Body of pancreas (tissue), 4 donors: ENCODE results near the gene TMEM247. TPM values are rescaled to one million over a fixed set of nuclear protein-coding genes. Genes with fewer than 3 reads are reported as not detected.

Source experiments
- ATAC-seq: fragments of 150-250 bp; one replicate; pipeline ENCODE4 v1.9.1; 2016
- DNase-seq, 4 donors: peaks; one replicate each; pipeline ENCODE4 v3.0.0-alpha.2; 2019
- H3K27ac ChIP-seq, 4 donors: fragments of 200-600 bp; sonication (generic); 1 replicate in 3 of 4; 2 replicates in 1 of 4; pipeline versions ENCODE4 v1.5.1 to v1.6.1; 2016 to 2019; ENCODE audit warnings: mild to moderate bottlenecking in 1 of 4, mixed read lengths in 1 of 4, moderate library complexity in 1 of 4
- H3K27me3 ChIP-seq, 2 donors: fragments of 200-600 bp; sonication (generic); one replicate each; pipeline ENCODE4 v1.6.0; 2016; ENCODE audit warnings: mild to moderate bottlenecking in 1 of 2
- H3K36me3 ChIP-seq, 2 donors: fragments of 200-600 bp; sonication (generic); replicated peaks in 1 of 2; 2 replicates each; pipeline ENCODE4 v1.5.1; 2016; ENCODE audit warnings: low read depth in 2 of 2; ENCODE audit not compliant: insufficient read depth in 1 of 2
- H3K4me1 ChIP-seq: fragments of 200-600 bp; sonication (generic); one replicate; pipeline ENCODE4 v1.6.0; 2016
- H3K4me3 ChIP-seq, 2 donors: fragments of 200-600 bp; sonication (generic); 1 replicate in 1 of 2; 2 replicates in 1 of 2; pipeline ENCODE4 v1.5.1; 2016 to 2019
- H3K9me3 ChIP-seq, 3 donors: fragments of 200-600 bp; sonication (generic); 1 replicate in 2 of 3; 2 replicates in 1 of 3; pipeline ENCODE4 v1.5.1; 2016
- POLR2A ChIP-seq, 3 donors: fragments of 450-650 bp; IDR thresholded peaks; one replicate each; pipeline ENCODE4 v1.6.1; 2016; ENCODE audit warnings: antibody characterized with exemption in 3 of 3, mild to moderate bottlenecking in 2 of 3
- WGBS, 2 donors: methylation state at CpG; one replicate each; pipeline ENCODE4 v1.1.5; 2017; 5-methylcytosine and 5-hydroxymethylcytosine counted together
- intact Hi-C: fragments of 100-400 bp; cut with DNase I; formaldehyde crosslinking; loops from one replicate; pipeline ENCODE4 v1.15.1; 2023
- total RNA-seq, 2 donors: library from RNA; depleted of rRNA; stranded (reverse); fragments of >200 nt; gene quantifications; one replicate each; pipeline ENCODE4 v1.1.0, GENCODE V29; 2016
- TF ChIP-seq, protein P1 (sequence below), 7 experiments: fragments of 450-650 bp in 4 of 7; fragments of 200-600 bp in 3 of 7; sonication (generic) in 3 of 7; IDR thresholded peaks; one replicate each; pipeline ENCODE4 v1.5.1; 2016 to 2019; ENCODE audit warnings: antibody characterized with exemption in 7 of 7

The TMEM247 gene
- total RNA-seq, 2 donors from 2014 or later = not detected

DNA sequence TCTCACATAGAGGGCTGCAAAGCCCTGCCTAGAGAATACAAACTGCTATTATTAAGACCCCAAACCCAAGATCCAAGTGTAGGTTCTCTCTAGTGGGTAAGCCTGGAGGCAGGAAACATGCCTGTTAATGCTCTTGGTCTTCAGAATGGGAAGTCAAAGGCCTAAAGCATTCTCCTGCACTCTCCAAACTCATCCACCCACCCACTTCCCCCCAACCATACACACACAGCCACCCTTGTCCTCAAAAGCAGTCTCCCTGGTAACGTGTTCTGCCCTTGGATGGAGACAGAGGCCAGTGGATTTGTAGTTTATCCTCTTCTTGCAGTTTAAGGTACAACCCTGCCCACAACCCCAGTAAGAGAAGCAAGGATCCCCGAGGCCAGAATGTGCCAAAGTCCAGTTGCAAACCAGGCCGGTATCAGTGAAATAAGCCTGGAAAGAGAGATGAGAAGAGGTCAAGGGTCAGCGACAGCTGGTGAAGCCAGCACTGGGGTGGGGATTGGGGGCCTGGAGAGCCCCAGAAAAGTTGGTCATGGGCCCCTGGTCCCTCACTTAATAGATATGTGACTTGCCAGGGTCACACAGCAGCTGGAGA lies 23.0 kb downstream of the TMEM247 start:
- H3K27ac ChIP-seq = no peak overlapping the region
- TF ChIP-seq POLR2A (IDR thresholded peaks at IDR 0.05) = no peak
- TF ChIP-seq, protein P1, sequence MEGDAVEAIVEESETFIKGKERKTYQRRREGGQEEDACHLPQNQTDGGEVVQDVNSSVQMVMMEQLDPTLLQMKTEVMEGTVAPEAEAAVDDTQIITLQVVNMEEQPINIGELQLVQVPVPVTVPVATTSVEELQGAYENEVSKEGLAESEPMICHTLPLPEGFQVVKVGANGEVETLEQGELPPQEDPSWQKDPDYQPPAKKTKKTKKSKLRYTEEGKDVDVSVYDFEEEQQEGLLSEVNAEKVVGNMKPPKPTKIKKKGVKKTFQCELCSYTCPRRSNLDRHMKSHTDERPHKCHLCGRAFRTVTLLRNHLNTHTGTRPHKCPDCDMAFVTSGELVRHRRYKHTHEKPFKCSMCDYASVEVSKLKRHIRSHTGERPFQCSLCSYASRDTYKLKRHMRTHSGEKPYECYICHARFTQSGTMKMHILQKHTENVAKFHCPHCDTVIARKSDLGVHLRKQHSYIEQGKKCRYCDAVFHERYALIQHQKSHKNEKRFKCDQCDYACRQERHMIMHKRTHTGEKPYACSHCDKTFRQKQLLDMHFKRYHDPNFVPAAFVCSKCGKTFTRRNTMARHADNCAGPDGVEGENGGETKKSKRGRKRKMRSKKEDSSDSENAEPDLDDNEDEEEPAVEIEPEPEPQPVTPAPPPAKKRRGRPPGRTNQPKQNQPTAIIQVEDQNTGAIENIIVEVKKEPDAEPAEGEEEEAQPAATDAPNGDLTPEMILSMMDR (IDR thresholded peaks at IDR 0.05) = no peak
- H3K9me3 ChIP-seq = no peaks in the 10 kb centered on the region
- peaks cover 7% of the 10 kb centered on the region for H3K4me1 ChIP-seq
- H3K27me3 ChIP-seq = no peaks in the 10 kb centered on the region
- WGBS, 2 donors = 64 to 78% methylated on average over 4 of the region's 4 CpGs
- DNase-seq (no peak), ATAC-seq (no peak)
- intact Hi-C loops = no loop called here
- no peaks in the 10 kb centered on the region for H3K36me3 ChIP-seq
- no peak overlapping the region for H3K4me3 ChIP-seq

DNA sequence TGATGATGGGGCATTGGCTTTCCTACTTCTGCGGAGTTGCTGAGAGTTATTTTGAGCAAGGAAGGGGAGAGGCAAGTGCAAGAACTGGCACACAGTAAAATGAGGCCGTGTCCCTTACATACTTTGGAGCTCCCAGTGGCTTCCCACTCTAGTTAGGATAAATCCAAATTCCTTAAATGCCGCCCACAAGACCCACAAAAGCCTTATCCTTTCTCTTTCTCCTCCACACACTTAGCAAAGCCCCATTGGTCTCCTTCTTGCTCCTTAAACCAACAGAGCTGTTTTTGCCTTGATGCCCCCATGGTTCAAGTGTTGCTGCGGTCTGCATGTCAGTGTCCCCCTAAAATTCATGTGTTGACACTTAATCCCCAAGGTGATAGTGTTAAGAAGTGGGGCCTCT lies 24.3 kb downstream of the TMEM247 start:
- ATAC-seq (no peak), DNase-seq (no peak)
- Histone ChIP-seq H3K9me3 (no peaks in the 10 kb centered on the region), H3K27me3 (no peaks in the 10 kb centered on the region), H3K36me3 (no peaks in the 10 kb centered on the region), H3K4me3 (no peak overlapping the region), H3K27ac (no peak overlapping the region), H3K4me1 (peaks cover 7% of the 10 kb centered on the region)
- intact Hi-C loops = no loop called here
- TF ChIP-seq, protein P1 (IDR thresholded peaks at IDR 0.05) = no peak
- TF ChIP-seq POLR2A (IDR thresholded peaks at IDR 0.05) = no peak
- 81 to 89% methylated on average over 4 of the region's 4 CpGs for WGBS, 2 donors

DNA sequence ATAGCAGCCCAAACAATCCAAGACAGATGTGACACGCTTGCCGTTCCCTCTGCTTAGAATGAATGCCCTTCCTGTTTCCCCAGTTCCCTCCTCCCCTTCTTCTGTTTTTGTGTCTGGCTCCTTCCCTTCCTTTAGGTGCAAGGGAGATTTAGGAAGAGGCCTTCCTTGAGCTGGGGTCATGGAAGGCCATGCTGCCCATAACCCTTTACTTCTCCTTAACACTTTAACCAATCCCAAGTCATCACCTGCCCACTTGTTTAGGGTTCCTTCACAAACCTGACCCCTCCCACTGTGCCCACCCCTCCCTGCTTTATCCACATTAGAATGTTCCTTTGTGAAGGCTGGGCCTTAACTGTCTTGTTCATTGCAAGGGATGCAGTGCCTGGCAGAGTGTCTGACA lies 24.9 kb downstream of the TMEM247 start:
- Histone ChIP-seq H3K27ac (no peak overlapping the region), H3K4me1 (peaks cover 7% of the 10 kb centered on the region), H3K36me3 (no peaks in the 10 kb centered on the region), H3K4me3 (no peak overlapping the region), H3K27me3 (no peaks in the 10 kb centered on the region), H3K9me3 (no peaks in the 10 kb centered on the region)
- DNase-seq = no peak
- TF ChIP-seq, protein P1 (IDR thresholded peaks at IDR 0.05) = no peak
- TF ChIP-seq POLR2A (IDR thresholded peaks at IDR 0.05) = no peak
- intact Hi-C loops = no loop called here
- no peak for ATAC-seq
- WGBS, 2 donors = 81 to 91% methylated on average over 2 of the region's 2 CpGs

DNA sequence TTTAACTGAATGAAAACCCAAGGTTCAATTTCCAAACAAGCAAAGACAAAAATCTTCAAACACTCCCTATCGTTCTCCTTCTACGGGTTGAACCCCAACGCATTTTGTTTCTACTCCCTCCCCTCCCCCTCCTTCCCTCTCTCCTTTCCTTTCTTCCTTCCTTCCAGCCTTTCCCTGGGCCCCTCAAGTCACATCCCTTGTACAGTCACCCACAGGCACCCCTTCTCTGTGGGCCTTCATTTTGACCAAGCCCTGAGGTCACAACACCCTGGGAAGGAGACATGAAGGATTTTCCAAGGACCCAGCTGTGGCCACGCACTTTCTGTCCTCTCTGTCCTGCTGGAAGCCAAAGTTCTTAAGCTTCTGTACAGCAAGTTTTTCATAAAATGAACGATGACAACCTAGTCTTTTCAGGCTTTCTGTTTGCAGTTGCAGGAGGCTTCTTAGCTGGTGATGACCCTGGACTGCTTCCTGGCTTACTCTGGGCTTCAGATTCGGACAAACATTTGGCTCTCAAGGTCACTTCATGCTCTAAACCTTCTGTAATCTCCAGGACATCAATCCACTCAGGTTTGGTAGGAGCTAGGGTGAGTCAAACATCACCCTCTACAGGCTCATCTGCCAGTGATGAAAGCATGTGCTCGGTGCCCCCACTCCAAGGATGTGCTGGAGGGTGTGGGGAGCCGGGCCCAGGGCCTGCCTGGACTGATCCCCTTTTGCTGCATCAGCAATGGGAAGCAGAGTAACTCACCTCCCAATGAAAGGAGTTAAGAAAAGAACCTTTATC lies 25.5 kb downstream of the TMEM247 start:
- DNase-seq (no peak), ATAC-seq (no peak)
- H3K9me3 ChIP-seq = no peaks in the 10 kb centered on the region
- H3K36me3 ChIP-seq = no peaks in the 10 kb centered on the region
- WGBS, 2 donors = 72 to 77% methylated on average over 8 of the region's 8 CpGs
- peaks cover 4% of the 10 kb centered on the region for H3K4me1 ChIP-seq
- no peaks in the 10 kb centered on the region for H3K27me3 ChIP-seq
- TF ChIP-seq, protein P1 (IDR thresholded peaks at IDR 0.05) = no peak
- TF ChIP-seq POLR2A (IDR thresholded peaks at IDR 0.05) = no peak
- no peak overlapping the region for H3K27ac ChIP-seq
- intact Hi-C loops = no loop called here
- no peak overlapping the region for H3K4me3 ChIP-seq

DNA sequence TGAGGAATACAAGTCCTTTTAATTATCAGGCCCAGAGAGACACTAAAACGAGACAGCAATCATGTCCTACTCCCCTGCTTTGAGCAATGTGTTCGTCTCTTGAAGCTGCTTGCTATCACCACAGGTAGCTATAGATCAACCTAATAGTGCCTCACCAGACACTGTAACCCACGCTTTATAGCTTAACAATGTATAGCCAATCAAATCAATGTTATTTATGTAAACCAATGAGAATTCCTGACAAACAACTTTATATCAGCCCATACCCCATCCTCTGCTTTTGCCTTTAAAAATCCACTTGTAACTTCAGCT lies 26.1 kb downstream of the TMEM247 start:
- Histone ChIP-seq H3K4me1 (peaks cover 2% of the 10 kb centered on the region), H3K27ac (no peak overlapping the region)
- ATAC-seq = no peak

More for the DNA sequence above, 26.1 kb downstream of the TMEM247 start:
- Histone ChIP-seq H3K36me3 (no peaks in the 10 kb centered on the region), H3K27me3 (no peaks in the 10 kb centered on the region), H3K9me3 (no peaks in the 10 kb centered on the region), H3K4me3 (no peak overlapping the region)
- DNase-seq = no peak
- TF ChIP-seq POLR2A (IDR thresholded peaks at IDR 0.05) = no peak
- TF ChIP-seq, protein P1 (IDR thresholded peaks at IDR 0.05) = no peak
- intact Hi-C loops = no loop called here
- WGBS, 2 donors = 83 to 92% methylated on average over 3 of the region's 3 CpGs
